ENCODE data around the gene LSR. TPM values are rescaled to one million over a fixed set of nuclear protein-coding genes. Genes with fewer than 3 reads are reported as not detected.

Gene LSR
- total RNA-seq, 2 donors from 2014 or later, result 119 to 202 TPM

- 75% methylated on average over 4 of the region's 4 CpGs for WGBS
- Histone ChIP-seq H3K9me3 (no peaks in the 10 kb centered on the region), H3K4me3 (no peak overlapping the region), H3K27ac (no peak overlapping the region), H3K36me3 (no peaks in the 10 kb centered on the region), H3K27me3 (replicated peaks; ENCODE audit: insufficient read depth) (no peaks in the 10 kb centered on the region), H3K4me1 (replicated peaks) (peaks cover 5% of the 10 kb centered on the region)
- intact Hi-C loops (cut with DNase I), result no loop called here
- TF ChIP-seq POLR2A (IDR thresholded peaks at IDR 0.05), result no peak
- TF ChIP-seq POLR2AphosphoS5 (IDR thresholded peaks at IDR 0.05), result no peak
- TF ChIP-seq CTCF (IDR thresholded peaks at IDR 0.05), result no peak
- DNase-seq (ENCODE audit: low spot score), result no peak
These were observed 39.2 kb upstream of the LSR start for GRCh38 chr19:35209646-35210045.

GRCh38 chr19:35211545-35212230 lies 37.1 kb upstream of the LSR start:
- intact Hi-C loops (cut with DNase I), result no loop called here
- DNase-seq (ENCODE audit: low spot score), result peak; percentile 7
- peak in 1 of 4 experiments; percentile 6 for TF ChIP-seq CTCF (IDR thresholded peaks at IDR 0.05)
- no peak for TF ChIP-seq POLR2AphosphoS5 (IDR thresholded peaks at IDR 0.05)
- Histone ChIP-seq H3K36me3 (no peaks in the 10 kb centered on the region), H3K4me3 (no peak overlapping the region), H3K27me3 (replicated peaks; ENCODE audit: insufficient read depth) (no peaks in the 10 kb centered on the region), H3K9me3 (no peaks in the 10 kb centered on the region), H3K27ac (no peak overlapping the region), H3K4me1 (replicated peaks) (peaks cover 5% of the 10 kb centered on the region)
- 60% methylated on average over 7 of the region's 7 CpGs for WGBS

- WGBS, result 66% methylated on average over 7 of the region's 7 CpGs
- no peaks in the 10 kb centered on the region for H3K9me3 ChIP-seq
- peaks cover 5% of the 10 kb centered on the region for H3K4me1 ChIP-seq (replicated peaks)
- H3K4me3 ChIP-seq, result no peak overlapping the region
- intact Hi-C loops (cut with DNase I), result no loop called here
- no peak overlapping the region for H3K27ac ChIP-seq
- DNase-seq (ENCODE audit: low spot score), result no peak
- H3K36me3 ChIP-seq, result no peaks in the 10 kb centered on the region
- TF ChIP-seq POLR2A (IDR thresholded peaks at IDR 0.05), result no peak
- no peaks in the 10 kb centered on the region for H3K27me3 ChIP-seq (replicated peaks; ENCODE audit: insufficient read depth)
These were observed 36.6 kb upstream of the LSR start for GRCh38 chr19:35212241-35212640.

- Histone ChIP-seq H3K36me3 (no peaks in the 10 kb centered on the region), H3K9me3 (no peaks in the 10 kb centered on the region), H3K4me1 (replicated peaks) (peaks cover 5% of the 10 kb centered on the region), H3K4me3 (no peak overlapping the region), H3K27me3 (replicated peaks; ENCODE audit: insufficient read depth) (no peaks in the 10 kb centered on the region), H3K27ac (peak overlapping the region; percentile 69 to 73)
- DNase-seq (ENCODE audit: low spot score), result peak; percentile 91
- intact Hi-C loops (cut with DNase I), result no loop called here
- TF ChIP-seq POLR2AphosphoS5 (IDR thresholded peaks at IDR 0.05) (peak; percentile 95), POLR2A (IDR thresholded peaks at IDR 0.05) (no peak), CTCF (IDR thresholded peaks at IDR 0.05) (no peak)
- WGBS, result 10% methylated on average over 21 of the region's 21 CpGs
These were observed 34.9 kb upstream of the LSR start for GRCh38 chr19:35213663-35214632.

- Histone ChIP-seq H3K9me3 (no peaks in the 10 kb centered on the region), H3K27me3 (replicated peaks; ENCODE audit: insufficient read depth) (no peaks in the 10 kb centered on the region), H3K4me1 (replicated peaks) (peaks cover 5% of the 10 kb centered on the region), H3K27ac (peak overlapping the region; percentile 69 to 73), H3K4me3 (no peak overlapping the region), H3K36me3 (no peaks in the 10 kb centered on the region)
- WGBS, result 53% methylated on average over 7 of the region's 7 CpGs
- no peak for DNase-seq (ENCODE audit: low spot score)
- TF ChIP-seq CTCF (IDR thresholded peaks at IDR 0.05), result no peak
- TF ChIP-seq POLR2A (IDR thresholded peaks at IDR 0.05), result no peak
- TF ChIP-seq POLR2AphosphoS5 (IDR thresholded peaks at IDR 0.05), result no peak
- intact Hi-C loops (cut with DNase I), result no loop called here
These were observed 33.9 kb upstream of the LSR start for GRCh38 chr19:35214766-35215422.

All from prostate gland (tissue), 2 donors.